ENCODE data around the gene PITX3. TPM values are rescaled to one million over a fixed set of nuclear protein-coding genes. Genes with fewer than 3 reads are reported as not detected.

PITX3 gene
- total and polyA plus RNA-seq, 10 donors = not detected

- intact Hi-C loops (cut with DNase I; ENCODE audit: low total_unique reads) = loop anchor here (5.0 kb wide), 1 partner anchor 126 kb away; no protein-coding TSS in a partner anchor
- no peaks in the 10 kb centered on the region for H3K36me3 ChIP-seq
- DNase-seq = no peak
- H3K9me3 ChIP-seq = no peaks in the 10 kb centered on the region
- peak overlapping the region in 5 of 8 donors; percentile 70 to 80 (median 77) for H3K27ac ChIP-seq
- peaks cover 0 to 59% (median 23%) of the 10 kb centered on the region in 7 donors for H3K27me3 ChIP-seq (replicated peaks in 1 of 7)
- TF ChIP-seq CTCF (IDR thresholded peaks at IDR 0.05 in 8 of 11, conservative IDR thresholded peaks at IDR 0.05 in 3 of 11) (no peak), POLR2AphosphoS5 (IDR thresholded peaks at IDR 0.05) (no peak), POLR2A (IDR thresholded peaks at IDR 0.05) (no peak)
- peaks cover 25 to 52% (median 41%) of the 10 kb centered on the region in 6 donors for H3K4me1 ChIP-seq
- 58 to 68% (median 63%) methylated on average over 8 of the region's 8 CpGs for WGBS, 5 donors
- peak overlapping the region in 7 of 8 donors; percentile 22 to 67 (median 40) for H3K4me3 ChIP-seq
Measured at GRCh38 chr10:102226542-102226870, 14.8 kb downstream of the PITX3 start.

DNA sequence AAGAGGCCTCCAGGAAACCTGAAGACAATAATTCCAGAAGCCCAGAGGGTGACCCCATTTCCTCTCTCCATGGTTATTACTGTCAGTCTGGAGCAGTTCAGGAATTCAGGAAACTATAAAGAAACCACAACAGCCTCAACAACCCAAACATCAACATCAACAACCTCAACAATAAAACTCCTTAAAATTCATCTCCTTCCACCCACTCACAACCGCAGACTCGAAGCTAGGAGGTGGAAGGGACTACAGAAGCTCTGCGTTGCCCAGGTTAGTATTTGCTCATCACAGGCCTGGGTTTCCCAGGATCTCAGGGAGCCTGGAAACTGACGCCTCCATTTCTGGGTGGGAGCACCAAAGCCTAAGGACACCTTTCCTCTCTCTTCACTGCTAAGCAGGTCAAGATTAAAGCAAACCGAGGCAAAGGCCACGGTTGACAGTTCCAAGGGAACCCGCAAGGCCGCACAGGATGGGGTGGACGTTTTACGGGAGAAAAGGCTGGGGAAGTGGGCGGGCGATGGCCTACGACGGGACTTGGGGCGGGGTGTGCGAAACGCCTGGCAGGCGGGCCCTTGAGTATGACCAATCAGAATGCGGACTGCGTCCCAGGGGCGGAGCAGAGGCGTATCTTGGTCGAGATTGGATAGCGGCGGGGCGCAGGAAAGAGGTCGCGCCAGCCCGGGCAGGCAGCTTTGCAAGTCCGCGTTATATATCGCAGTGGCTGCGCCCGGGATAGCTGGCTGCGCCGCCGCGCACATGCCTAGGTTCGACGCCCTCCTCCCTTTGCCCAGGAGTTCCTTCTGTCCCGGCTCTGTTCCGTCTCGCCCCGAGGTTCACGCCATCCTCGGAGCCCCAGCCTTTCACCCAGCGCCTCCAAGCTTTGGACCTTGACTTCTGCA is 15.4 kb downstream of the PITX3 start, which contains the start of gene ELOVL3:
TSS of gene ELOVL3 (plus strand) at position 654 of the 896 bp plus-strand sequence. CDS start 250 bp downstream, outside the sequence.
- peak; percentile 94 for DNase-seq
- Histone ChIP-seq H3K4me1 (peaks cover 19 to 46% (median 35%) of the 10 kb centered on the region in 6 donors), H3K9me3 (no peaks in the 10 kb centered on the region), H3K4me3 (peak within 1 kb of the TSS in 7 of 8 donors; percentile 22 to 67 (median 40)), H3K27me3 (replicated peaks in 1 of 7) (peaks cover 0 to 57% (median 17%) of the 10 kb centered on the region in 7 donors), H3K27ac (peak within 1 kb of the TSS; percentile 11 to 80 (median 76)), H3K36me3 (no peaks in the 10 kb centered on the region)
- intact Hi-C loops (cut with DNase I; ENCODE audit: low total_unique reads) = loop anchor here (5.0 kb wide), 1 partner anchor 126 kb away; no protein-coding TSS in a partner anchor
- TF ChIP-seq POLR2A (IDR thresholded peaks at IDR 0.05) (no peak), CTCF (IDR thresholded peaks at IDR 0.05 in 8 of 11, conservative IDR thresholded peaks at IDR 0.05 in 3 of 11) (peak in 4 of 11 experiments; percentile 10 to 53 (median 23)), POLR2AphosphoS5 (IDR thresholded peaks at IDR 0.05) (peak; percentile 38 to 81 (median 77))
- WGBS, 5 donors = 4 to 6% (median 5%) methylated on average over 41 to 47 of the region's 47 CpGs

- DNase-seq = no peak
- H3K4me3 ChIP-seq = no peak overlapping the region
- no peak overlapping the region for H3K27ac ChIP-seq
- WGBS, 5 donors = 86 to 93% (median 90%) methylated on average over 5 of the region's 5 CpGs
- no peaks in the 10 kb centered on the region for H3K9me3 ChIP-seq
- H3K27me3 ChIP-seq (replicated peaks in 1 of 7) = peaks cover 0 to 28% (median 0%) of the 10 kb centered on the region in 7 donors
- no peak for TF ChIP-seq CTCF (IDR thresholded peaks at IDR 0.05 in 8 of 11, conservative IDR thresholded peaks at IDR 0.05 in 3 of 11)
- H3K36me3 ChIP-seq = no peaks in the 10 kb centered on the region
- intact Hi-C loops (cut with DNase I; ENCODE audit: low total_unique reads) = no loop called here
- H3K4me1 ChIP-seq = peaks cover 8 to 29% (median 23%) of the 10 kb centered on the region in 6 donors
Measured at GRCh38 chr10:102222797-102223196, 18.5 kb downstream of the PITX3 start.

DNA sequence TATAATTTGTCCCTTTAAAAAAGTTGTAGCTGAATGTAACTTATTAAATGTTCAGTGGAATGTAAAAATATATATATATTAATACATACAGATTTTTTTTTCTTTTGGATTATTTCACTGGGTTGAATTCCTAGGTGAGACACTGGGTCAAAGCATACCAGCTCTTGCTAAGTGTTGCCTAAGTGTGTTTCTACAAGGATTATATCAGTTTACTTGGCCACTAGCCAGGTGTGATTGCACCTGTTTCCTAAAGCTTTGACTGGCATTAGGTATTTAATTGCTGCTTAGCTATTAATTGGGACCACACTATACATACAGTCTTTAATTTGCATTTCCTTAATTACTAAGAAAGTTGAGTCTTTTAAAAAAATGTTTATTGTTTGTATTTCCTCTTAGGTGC is 20.7 kb downstream of the PITX3 start:
- Histone ChIP-seq H3K36me3 (no peaks in the 10 kb centered on the region), H3K4me1 (peaks cover 0 to 8% (median 4%) of the 10 kb centered on the region in 6 donors), H3K27me3 (replicated peaks in 1 of 7) (peaks cover 0 to 12% (median 0%) of the 10 kb centered on the region in 7 donors), H3K4me3 (no peak overlapping the region), H3K27ac (no peak overlapping the region), H3K9me3 (no peaks in the 10 kb centered on the region)
- intact Hi-C loops (cut with DNase I; ENCODE audit: low total_unique reads) = no loop called here
- no peak for TF ChIP-seq CTCF (IDR thresholded peaks at IDR 0.05 in 8 of 11, conservative IDR thresholded peaks at IDR 0.05 in 3 of 11)
- no peak for TF ChIP-seq POLR2AphosphoS5 (IDR thresholded peaks at IDR 0.05)
- no peak for TF ChIP-seq POLR2A (IDR thresholded peaks at IDR 0.05)
- no peak for DNase-seq
